ENCODE results near the gene BABAM1.

Gene BABAM1

DNA sequence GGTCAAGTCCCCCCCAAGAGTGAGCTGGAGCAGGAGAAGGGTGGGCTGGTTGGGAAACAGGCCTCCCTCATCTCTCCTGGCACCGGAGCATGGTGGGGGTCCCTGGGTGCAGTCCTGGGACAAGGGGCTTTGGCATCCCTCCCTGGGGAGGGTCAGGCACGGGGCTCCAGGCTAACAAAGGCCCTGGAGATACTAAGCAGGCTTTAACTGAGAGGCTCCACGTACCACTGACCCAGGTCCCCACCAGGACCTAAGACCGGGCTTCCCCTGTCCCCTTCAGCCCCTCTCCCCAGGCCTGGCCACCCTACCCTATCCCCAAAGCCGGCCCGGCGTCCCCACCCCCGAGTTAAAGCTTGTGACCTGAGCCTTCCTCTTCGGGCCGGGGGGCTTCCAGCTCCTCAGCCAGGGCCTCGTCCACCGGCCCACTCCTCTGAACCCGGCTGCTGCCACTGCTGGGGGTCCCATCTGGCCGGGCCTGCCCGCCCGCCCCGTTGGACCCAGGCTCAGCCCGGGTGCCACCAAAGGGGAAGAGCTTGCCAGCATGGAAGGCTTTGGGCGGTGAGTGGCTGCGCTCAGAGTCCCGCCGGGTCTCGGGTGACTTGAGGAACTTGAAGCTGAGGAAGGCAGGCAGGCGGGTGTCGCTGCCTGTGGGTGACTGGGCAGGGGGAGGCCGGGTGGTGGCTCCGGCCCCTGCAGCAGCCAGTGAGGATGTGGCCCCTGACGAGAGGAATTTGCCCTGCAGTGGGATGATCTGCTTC is 57.3 kb downstream of the BABAM1 start:
- Histone ChIP-seq H3K27me3 (replicated peaks) (no peaks in the 10 kb centered on the region), H3K36me3 (replicated peaks) (peaks cover 28% of the 10 kb centered on the region), H3K27ac (no peak overlapping the region), H3K4me3 (ENCODE audit: low read depth, low read length) (no peak overlapping the region)
- TF ChIP-seq, protein P1, sequence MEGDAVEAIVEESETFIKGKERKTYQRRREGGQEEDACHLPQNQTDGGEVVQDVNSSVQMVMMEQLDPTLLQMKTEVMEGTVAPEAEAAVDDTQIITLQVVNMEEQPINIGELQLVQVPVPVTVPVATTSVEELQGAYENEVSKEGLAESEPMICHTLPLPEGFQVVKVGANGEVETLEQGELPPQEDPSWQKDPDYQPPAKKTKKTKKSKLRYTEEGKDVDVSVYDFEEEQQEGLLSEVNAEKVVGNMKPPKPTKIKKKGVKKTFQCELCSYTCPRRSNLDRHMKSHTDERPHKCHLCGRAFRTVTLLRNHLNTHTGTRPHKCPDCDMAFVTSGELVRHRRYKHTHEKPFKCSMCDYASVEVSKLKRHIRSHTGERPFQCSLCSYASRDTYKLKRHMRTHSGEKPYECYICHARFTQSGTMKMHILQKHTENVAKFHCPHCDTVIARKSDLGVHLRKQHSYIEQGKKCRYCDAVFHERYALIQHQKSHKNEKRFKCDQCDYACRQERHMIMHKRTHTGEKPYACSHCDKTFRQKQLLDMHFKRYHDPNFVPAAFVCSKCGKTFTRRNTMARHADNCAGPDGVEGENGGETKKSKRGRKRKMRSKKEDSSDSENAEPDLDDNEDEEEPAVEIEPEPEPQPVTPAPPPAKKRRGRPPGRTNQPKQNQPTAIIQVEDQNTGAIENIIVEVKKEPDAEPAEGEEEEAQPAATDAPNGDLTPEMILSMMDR (IDR thresholded peaks at IDR 0.05; ENCODE audit: low read depth, low read length, missing control alignments), result no peak
- DNase-seq, result no peak
- in situ Hi-C loops (cut with HindIII; ENCODE audit: low pct_ligation_motif_present, low sequenced_read_pairs), result no loop called here

DNA sequence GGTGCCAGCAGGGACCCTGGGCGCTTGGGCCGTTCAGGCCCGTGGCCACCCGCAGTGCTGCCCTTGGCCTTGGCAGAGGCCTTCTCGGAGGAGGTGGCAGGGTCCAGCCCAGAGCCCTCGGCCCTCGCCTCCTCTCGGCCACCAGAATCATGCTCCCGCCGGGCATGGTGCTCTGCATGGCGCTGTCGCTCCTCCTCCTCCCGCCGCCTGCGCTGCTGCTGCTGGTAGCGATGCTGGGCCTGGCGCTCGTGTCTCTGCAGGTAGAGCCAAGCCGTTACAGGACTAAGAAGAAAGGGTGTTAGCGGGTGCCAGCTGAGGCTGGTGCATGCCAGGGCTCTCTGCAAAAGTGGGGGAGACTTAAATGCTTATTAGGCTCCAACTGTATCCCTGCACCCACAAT is 57.9 kb downstream of the BABAM1 start:
- Histone ChIP-seq H3K27ac (no peak overlapping the region), H3K36me3 (replicated peaks) (peaks cover 24% of the 10 kb centered on the region), H3K27me3 (replicated peaks) (no peaks in the 10 kb centered on the region), H3K4me3 (ENCODE audit: low read depth, low read length) (no peak overlapping the region)
- in situ Hi-C loops (cut with HindIII; ENCODE audit: low pct_ligation_motif_present, low sequenced_read_pairs), result no loop called here
- no peak for DNase-seq
- TF ChIP-seq, protein P1 (IDR thresholded peaks at IDR 0.05; ENCODE audit: low read depth, low read length, missing control alignments), result no peak

DNA sequence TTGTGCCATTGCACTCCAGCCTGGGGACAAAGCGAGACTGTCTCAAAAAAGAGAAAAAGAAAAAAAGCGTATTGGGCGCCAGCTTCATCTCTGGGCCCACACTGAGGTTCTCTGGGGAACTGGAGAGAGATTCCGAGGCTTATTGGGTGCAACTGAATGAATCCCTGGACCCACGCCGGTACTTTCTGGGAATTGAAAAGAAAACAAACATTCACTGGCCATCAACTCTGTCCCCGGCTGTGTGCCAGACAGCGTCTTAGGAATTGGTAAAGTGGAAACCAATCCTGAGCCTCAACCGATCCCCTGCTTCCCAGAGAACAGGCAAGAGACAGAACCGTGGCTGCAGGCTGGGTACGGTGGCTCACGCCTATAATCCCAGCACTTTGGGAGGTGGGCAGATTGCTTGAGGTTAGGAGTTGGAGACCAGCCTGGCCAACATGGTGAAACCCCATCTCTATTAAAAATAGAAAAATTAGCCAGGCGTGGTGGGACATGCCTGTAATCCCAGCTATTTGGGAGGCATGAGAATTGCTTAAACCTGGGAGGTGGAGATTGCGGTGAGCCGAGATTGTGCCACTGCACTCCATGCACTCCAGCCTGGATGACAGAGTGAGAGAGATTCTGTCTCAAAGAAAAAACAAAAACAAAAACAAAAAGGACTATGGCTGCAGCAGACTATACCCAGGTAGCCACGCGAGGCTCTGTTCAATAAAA is 58.8 kb downstream of the BABAM1 start:
- Histone ChIP-seq H3K36me3 (replicated peaks) (peaks cover 15% of the 10 kb centered on the region), H3K27me3 (replicated peaks) (no peaks in the 10 kb centered on the region), H3K27ac (no peak overlapping the region), H3K4me3 (ENCODE audit: low read depth, low read length) (no peak overlapping the region)
- DNase-seq, result no peak
- in situ Hi-C loops (cut with HindIII; ENCODE audit: low pct_ligation_motif_present, low sequenced_read_pairs), result no loop called here
- TF ChIP-seq, protein P1 (IDR thresholded peaks at IDR 0.05; ENCODE audit: low read depth, low read length, missing control alignments), result no peak

DNA sequence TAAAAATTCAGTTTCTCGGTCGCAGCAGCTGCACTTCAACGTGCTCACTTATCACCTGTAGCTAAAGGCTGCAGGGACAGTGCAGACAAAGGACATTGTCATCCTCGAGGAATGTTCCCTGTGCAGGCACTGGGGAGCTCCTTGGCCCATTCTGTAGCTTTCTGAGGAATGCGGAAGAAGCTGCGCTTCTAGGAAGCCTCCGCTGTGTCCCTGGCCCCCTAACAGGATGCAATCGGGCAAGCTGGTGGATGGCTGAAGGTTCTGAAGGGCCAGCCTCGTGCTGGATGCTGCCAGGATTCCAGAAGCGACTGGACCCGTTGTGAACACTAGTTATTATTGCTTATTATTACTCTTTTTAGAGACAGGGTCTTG is 59.3 kb downstream of the BABAM1 start:
- in situ Hi-C loops (cut with HindIII; ENCODE audit: low pct_ligation_motif_present, low sequenced_read_pairs), result no loop called here
- H3K36me3 ChIP-seq (replicated peaks), result peaks cover 10% of the 10 kb centered on the region
- no peak overlapping the region for H3K27ac ChIP-seq
- no peaks in the 10 kb centered on the region for H3K27me3 ChIP-seq (replicated peaks)
- no peak overlapping the region for H3K4me3 ChIP-seq (ENCODE audit: low read depth, low read length)
- TF ChIP-seq, protein P1 (IDR thresholded peaks at IDR 0.05; ENCODE audit: low read depth, low read length, missing control alignments), result no peak
- no peak for DNase-seq

DNA sequence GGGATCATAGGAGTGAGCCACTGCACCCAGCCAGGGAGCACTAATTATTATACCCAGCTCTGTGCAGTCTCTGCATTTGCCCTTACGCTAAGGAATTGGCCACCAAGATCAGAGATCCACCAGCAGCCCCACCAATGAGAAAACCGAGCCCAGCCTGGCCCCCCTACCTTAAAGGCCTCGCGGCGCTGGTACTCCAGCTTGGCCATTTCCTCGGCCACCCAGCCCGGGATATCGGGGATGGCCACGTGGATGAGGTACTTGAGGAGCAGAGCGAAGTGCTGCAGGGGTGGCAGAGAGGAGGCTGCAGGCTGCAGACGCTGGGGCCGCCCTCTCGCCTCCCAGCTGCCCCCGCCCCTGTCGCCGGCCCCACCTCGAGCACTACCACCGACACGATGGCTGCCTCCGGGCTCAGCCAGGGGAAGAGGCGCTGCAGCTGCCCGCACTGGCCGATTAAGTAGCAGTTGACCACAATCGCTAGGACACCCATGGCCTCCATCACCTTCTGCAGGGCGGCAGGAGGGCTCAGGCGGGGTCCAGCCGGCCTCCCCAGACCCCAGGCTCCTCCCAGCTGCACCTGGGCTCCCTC is 59.9 kb downstream of the BABAM1 start:
- Histone ChIP-seq H3K4me3 (ENCODE audit: low read depth, low read length) (no peak overlapping the region), H3K36me3 (replicated peaks) (peaks cover 5% of the 10 kb centered on the region), H3K27ac (no peak overlapping the region), H3K27me3 (replicated peaks) (no peaks in the 10 kb centered on the region)
- in situ Hi-C loops (cut with HindIII; ENCODE audit: low pct_ligation_motif_present, low sequenced_read_pairs), result no loop called here
- no peak for DNase-seq
- TF ChIP-seq, protein P1 (IDR thresholded peaks at IDR 0.05; ENCODE audit: low read depth, low read length, missing control alignments), result no peak
